ENCODE results near the gene DPP3.
A peak's percentile ranks its signal among the peaks of the same experiment; 100 is the strongest.

The DPP3 gene

DNA sequence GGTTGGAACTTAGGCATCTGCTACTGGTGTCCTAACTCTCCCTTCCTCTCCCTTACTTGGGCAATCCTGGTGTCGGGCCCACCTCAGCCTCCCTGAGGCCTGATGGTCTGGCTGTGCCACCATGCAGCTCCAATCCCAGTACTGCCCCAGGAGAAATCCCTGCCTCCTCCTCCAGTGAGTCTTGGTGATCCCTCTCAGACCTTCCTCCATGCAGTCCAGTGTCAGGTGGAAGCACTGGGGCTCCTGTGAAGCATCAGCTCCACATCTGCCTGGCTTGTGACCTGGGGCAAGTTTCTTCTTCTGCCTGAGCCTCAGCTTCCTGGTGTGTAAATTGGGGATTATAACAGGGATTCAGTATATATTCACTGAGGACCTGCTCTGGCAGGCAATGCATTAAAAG, 15.3 kb upstream of the DPP3 start:
- DNase-seq: no peak

- no peak for DNase-seq
Measured at GRCh38 chr11:66465373-66466224, 14.6 kb upstream of the DPP3 start.

DNA sequence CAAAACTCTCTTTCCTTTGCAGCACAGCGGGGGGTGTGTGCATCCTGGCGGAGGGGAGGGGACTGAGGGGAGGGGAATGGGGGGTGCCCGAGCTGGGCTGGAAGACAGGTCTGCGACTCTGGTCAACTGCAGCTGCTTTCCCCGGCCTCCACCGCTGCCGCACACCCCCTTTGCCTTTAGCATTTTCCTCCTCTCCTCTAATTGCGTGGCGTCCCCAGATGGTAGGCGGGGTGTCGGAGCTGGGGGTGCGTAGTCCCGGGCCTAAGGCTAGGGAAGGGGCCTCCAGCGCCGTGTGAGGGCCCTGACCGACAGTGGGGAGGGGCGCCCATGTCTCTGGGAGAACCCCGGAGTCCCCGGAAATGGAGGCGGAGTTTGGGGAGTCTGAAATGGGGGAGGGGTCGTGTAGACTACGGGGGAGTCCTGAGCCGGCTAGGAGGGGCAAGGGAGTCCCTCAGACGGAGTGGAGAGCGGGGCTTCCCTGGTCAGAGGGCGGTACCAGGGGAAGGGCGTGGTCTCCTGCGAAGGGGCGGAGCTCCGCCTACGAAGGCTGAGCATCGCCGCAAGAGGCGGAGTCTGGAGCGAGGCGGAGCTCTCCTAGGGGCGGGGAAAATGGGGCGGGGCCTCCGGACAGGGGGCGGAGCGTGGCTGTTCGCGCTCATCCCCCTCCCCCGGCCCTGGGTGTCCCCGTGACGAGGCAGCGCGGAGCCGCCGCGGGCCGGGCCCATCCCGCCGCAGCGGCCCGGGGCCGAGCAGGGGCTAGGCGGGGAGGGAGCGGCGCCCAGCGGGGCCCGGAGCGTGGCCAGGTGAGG, 13.8 kb upstream of the DPP3 start, which contains the start of gene PELI3:
Gene PELI3 (plus strand): TSS at position 681 of the 809 bp plus-strand sequence. CDS start 1,224 bp downstream, outside the sequence.
- peak; percentile 92 to 95 for DNase-seq

GRCh38 chr11:66467034-66467659, 13.1 kb upstream of the DPP3 start:
- DNase-seq: peak; percentile 49 to 56

DNA sequence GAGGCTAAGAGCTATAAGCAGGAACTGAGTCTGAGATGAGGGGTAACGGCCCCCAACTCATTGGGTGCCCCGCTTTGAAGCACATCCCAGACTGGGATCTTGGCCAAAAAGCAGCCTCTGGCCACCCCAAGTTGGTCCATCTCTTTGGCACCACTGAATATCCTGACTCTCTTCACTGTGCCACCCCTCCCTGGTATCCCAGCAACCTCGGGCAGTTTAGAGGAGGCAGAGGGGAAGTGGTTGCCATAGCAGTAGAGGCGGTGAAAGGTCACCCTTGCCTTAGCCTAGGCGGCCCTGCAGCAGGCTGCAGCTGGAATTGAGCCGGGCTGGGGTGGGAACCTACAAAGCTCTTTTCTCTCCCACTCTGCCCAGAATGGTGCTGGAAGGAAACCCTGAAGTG, 12.5 kb upstream of the DPP3 start:
- DNase-seq: peak in 1 of 2 donors; percentile 19

- no peak for DNase-seq
Measured at GRCh38 chr11:66468691-66469090, 11.5 kb upstream of the DPP3 start.

DNA sequence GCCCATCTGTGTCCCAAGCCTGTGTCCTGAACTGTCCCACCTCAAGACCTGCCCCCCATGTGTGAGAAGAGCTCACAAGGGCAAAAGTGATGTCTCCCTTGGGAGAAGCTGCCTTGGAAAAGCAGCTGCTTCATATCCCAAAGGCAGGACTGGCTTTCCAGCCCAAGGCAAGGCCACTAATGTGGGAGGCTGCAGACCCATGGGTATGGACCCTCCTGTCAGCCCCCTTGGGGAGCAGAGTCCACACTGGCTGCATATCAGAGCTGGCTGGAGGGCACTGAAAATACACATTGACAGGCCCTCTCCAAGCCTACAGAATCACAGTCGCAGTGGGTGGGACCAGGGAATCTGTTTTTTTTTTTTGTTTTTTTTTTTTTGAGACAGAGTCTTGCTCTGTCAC, 10.8 kb upstream of the DPP3 start:
- no peak for DNase-seq

GRCh38 chr11:66470015-66470414, 10.2 kb upstream of the DPP3 start:
- DNase-seq: no peak

DNA sequence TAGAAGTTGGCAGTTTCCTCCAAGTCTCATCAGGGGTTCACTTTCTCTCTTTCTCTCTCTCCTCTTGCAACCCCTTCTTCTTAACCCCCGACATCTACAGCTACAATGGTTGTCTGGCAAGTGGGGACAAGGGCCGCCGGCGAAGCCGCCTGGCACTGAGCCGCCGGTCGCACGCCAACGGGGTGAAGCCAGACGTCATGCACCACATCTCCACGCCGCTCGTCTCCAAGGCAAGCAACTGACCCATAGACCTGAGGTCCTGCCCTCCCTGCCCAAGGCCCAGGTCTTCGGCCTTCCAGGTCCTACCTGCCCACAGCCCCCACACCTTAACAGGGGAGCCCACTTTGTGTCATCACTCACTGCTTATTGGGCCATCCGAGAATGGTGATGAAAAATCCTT, 9.1 kb upstream of the DPP3 start:
- no peak for DNase-seq

GRCh38 chr11:66472054-66472453, 8.2 kb upstream of the DPP3 start:
- DNase-seq: no peak

- DNase-seq: no peak
Measured at GRCh38 chr11:66473167-66473566, 7.1 kb upstream of the DPP3 start.

DNA sequence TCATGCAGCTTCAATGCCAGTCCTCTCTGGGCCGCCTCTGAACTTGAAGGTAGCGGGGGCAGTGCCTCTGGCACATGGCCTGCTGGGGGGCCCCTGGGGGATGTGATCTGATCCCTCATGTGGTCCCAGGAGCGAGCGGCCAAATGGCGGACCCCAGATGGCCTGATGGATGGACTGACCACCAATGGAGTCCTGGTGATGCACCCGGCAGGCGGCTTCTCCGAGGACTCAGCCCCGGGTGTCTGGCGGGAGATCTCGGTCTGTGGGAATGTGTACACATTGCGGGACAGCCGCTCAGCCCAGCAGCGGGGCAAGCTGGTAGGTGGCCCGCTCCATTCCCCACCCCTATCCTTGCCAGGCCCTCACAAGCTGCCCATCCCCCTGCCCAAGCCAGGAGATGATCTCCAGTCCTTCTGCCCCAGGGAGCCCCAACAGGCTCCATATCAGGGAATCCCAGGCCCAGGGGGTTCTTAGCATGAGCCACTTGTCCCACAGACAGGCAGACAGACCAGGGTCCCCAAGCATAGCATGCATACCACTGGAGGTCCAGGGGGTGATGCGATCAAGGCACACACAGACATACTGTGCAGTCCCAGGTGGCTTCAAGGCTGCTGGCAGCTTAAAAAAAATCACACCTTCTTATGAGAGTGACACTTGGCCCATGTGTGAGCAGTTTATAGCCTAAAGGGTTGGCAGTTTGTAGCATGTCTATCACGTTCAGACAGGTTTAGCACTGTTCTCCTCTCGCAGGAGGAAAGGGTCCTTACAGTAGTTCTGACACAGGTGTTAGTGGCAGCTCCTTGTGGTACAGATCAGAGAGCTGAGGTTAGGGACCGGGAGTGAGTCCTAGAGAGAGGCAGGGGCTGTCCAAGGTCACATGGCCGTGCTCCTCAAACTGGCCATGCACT, 6.4 kb upstream of the DPP3 start:
- DNase-seq: no peak

- DNase-seq: no peak
Measured at GRCh38 chr11:66475349-66476172, 4.7 kb upstream of the DPP3 start.

DNA sequence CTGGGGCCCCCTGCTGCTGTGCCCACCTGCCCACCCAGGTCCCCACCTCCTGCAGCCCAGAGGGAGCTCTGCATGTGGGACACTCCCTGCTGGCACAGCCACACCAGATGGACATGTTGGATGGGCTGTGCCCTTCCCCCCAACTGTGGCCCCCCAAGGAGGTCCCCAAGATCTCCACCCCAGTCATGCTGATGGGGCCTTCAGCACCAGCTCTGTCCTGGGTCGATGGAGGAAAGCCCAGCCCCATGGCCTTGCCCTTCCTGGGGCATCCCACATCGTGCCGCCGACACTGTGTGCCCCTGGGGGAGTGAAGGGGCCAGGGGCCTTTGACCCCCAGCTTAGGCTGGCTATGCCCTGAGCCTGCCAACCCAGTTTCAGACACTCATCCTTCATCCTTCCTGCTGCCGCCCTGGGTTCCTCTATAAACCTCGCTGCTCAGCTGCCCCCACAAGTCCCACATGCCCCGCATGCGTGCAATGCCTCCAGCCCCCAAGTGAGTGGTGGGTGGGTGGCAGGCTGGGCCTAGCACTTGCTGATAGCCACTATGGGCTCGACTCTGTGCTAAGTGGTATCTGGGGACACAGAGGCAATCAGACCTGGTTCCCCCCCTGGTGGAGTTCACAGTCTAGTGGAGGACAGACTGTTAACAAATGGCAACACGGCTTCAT, 3.9 kb upstream of the DPP3 start:
- no peak for DNase-seq

DNA sequence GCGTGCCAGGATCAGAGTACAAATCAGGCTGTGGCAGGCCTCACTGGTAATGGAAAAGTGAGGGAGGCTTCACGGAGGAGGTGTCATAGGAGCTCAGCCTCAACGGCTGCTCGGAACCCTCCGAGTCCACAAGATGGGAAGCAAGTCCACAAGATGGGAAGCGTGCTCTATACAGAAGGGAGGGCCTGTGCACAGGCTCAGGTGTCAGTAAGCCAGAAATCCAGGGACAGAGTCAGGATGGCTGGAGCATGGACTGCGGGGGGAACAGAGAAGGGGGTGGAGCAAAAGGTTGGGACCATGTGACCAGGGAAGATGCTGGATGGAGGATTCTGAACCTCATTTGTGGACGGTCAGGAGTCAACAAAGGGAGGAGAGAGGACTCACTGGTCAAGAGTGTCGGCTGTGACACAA, 3.4 kb upstream of the DPP3 start:
- no peak for DNase-seq

GRCh38 chr11:66477263-66478201, 2.7 kb upstream of the DPP3 start:
- no peak for DNase-seq

- DNase-seq: peak in 1 of 2 donors; percentile 37
Measured at GRCh38 chr11:66478729-66479393, 1.4 kb upstream of the DPP3 start.

DNA sequence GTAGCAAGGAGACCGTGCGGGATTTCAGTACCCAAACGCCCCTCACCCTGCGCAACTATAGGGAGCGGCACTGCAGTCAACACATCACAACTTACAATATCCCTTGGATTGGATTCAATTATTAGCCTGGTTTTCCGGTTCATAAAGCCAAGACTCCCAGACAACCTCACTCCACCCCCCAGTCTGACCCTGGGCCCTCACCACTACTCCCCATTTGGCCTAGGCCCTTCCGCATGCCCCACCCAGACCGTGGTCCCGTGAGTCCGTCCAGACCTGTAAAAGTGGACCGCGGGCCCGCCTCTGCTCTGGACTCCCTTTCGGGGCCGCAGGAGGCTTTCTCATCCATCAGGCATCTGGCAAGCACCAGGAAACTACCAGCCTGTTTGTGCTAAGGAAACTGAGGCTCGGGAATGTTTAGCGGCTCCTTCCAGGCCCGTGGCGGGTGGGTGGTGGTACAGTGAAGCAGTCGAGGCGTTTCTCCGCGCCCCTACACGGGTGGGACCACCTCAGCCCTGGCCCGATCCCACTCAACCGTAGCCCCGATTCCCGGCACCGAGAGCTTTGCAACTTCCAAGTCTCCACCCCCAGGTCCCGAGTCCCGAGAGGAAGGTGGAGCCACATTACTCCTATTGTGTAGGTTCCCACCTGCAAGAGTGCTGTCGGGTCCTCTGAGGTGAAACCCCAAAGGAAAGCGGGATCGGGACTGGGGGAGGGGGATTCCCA, 679 bp upstream of the DPP3 start:
- DNase-seq: no peak

All from stimulated activated CD4-positive, alpha-beta T cell treated with anti-CD3 and anti-CD28 coated beads, Interleukin-2, amount 100 ng/mL, for 24 hours (primary cell).